Esophagus squamous epithelium (tissue), 5 donors: ENCODE results near the gene INPP4B. TPM values are rescaled to one million over a fixed set of nuclear protein-coding genes. Genes with fewer than 3 reads are reported as not detected.

Source experiments
- DNase-seq: peaks from one replicate; lab custom pipeline; 2025; lab: John Stamatoyannopoulos, UW
- H3K27ac ChIP-seq, 4 donors: fragments of 200-600 bp; sonication (generic); one replicate each; pipeline ENCODE4 v1.5.1; 2016 to 2019; ENCODE audit warnings: mild to moderate bottlenecking in 1 of 4
- H3K27me3 ChIP-seq, 4 donors: fragments of 200-600 bp; sonication (generic); 1 replicate in 3 of 4; 2 replicates in 1 of 4; pipeline versions ENCODE4 v1.5.1 to v1.6.0; 2017 to 2021; ENCODE audit warnings: antibody characterized with exemption in 1 of 4
- H3K36me3 ChIP-seq, 3 donors: fragments of 200-600 bp; sonication (generic); one replicate each; pipeline ENCODE4 v1.5.1; 2016 to 2019
- H3K4me1 ChIP-seq, 3 donors: fragments of 200-600 bp; sonication (generic); one replicate each; pipeline ENCODE4 v1.5.1; 2017 to 2019
- H3K4me3 ChIP-seq, 4 donors: fragments of 200-600 bp; sonication (generic); 1 replicate in 3 of 4; 2 replicates in 1 of 4; pipeline ENCODE4 v1.5.1; 2016 to 2019; ENCODE audit warnings: mild to moderate bottlenecking in 2 of 4, moderate library complexity in 1 of 4
- H3K9me3 ChIP-seq, 3 donors: fragments of 200-600 bp; sonication (generic); one replicate each; pipeline ENCODE4 v1.5.1; 2016 to 2019
- CTCF ChIP-seq, 6 experiments: fragments of 450-650 bp in 4 of 6; fragments of 200-600 bp in 2 of 6; sonication (generic) in 2 of 6; IDR thresholded peaks; one replicate each; pipeline ENCODE4 v1.5.1; 2016 to 2019; ENCODE audit warnings: antibody characterized with exemption in 6 of 6, mild to moderate bottlenecking in 4 of 6, moderate library complexity in 4 of 6
- POLR2A ChIP-seq, 4 donors: fragments of 450-650 bp; IDR thresholded peaks; one replicate each; pipeline ENCODE4 v1.6.1; 2017; ENCODE audit warnings: antibody characterized with exemption in 4 of 4, mild to moderate bottlenecking in 4 of 4, moderate library complexity in 3 of 4
- WGBS, 2 donors: methylation state at CpG; one replicate each; pipeline ENCODE4 v1.1.5; 2018; 5-methylcytosine and 5-hydroxymethylcytosine counted together
- intact Hi-C: fragments of 100-400 bp; cut with DNase I; formaldehyde crosslinking; loops from one replicate; pipeline ENCODE4 v1.15.0; 2022
- total RNA-seq, 4 donors: library from RNA; depleted of rRNA; stranded (reverse); fragments of >200 nt; gene quantifications; one replicate each; pipeline ENCODE4 v1.1.0, GENCODE V29; 2016
- donor health status: DM: yes; HTN: yes; CAD: no.

Gene INPP4B
- total RNA-seq, 4 donors from 2014 or later = 14.3 to 49.7 (median 21.3) TPM

GRCh38 chr4:142701017-142701416 lies 145.1 kb downstream of the INPP4B start:
- H3K36me3 ChIP-seq = no peaks in the 10 kb centered on the region
- H3K4me1 ChIP-seq = no peaks in the 10 kb centered on the region
- no peak for TF ChIP-seq CTCF (IDR thresholded peaks at IDR 0.05)
- no peak for TF ChIP-seq POLR2A (IDR thresholded peaks at IDR 0.05)
- DNase-seq = no peak
- H3K9me3 ChIP-seq = no peaks in the 10 kb centered on the region
- H3K4me3 ChIP-seq = no peak overlapping the region
- H3K27me3 ChIP-seq = no peaks in the 10 kb centered on the region
- intact Hi-C loops = no loop called here
- H3K27ac ChIP-seq = no peak overlapping the region

- intact Hi-C loops = no loop called here
- Histone ChIP-seq H3K4me3 (no peak overlapping the region), H3K27me3 (no peaks in the 10 kb centered on the region), H3K4me1 (no peaks in the 10 kb centered on the region), H3K36me3 (no peaks in the 10 kb centered on the region), H3K9me3 (no peaks in the 10 kb centered on the region), H3K27ac (no peak overlapping the region)
- DNase-seq = no peak
- TF ChIP-seq POLR2A (IDR thresholded peaks at IDR 0.05) = no peak
- no peak for TF ChIP-seq CTCF (IDR thresholded peaks at IDR 0.05)
Measured at GRCh38 chr4:142700531-142700930, 145.6 kb downstream of the INPP4B start.

GRCh38 chr4:142698552-142698951 lies 147.5 kb downstream of the INPP4B start:
- no peak overlapping the region for H3K4me3 ChIP-seq
- intact Hi-C loops = no loop called here
- no peak overlapping the region for H3K27ac ChIP-seq
- no peaks in the 10 kb centered on the region for H3K36me3 ChIP-seq
- no peak for DNase-seq
- 88 to 93% methylated on average over 1 of the region's 1 CpG for WGBS, 2 donors
- no peak for TF ChIP-seq POLR2A (IDR thresholded peaks at IDR 0.05)
- no peak for TF ChIP-seq CTCF (IDR thresholded peaks at IDR 0.05)
- H3K27me3 ChIP-seq = no peaks in the 10 kb centered on the region
- H3K4me1 ChIP-seq = no peaks in the 10 kb centered on the region
- no peaks in the 10 kb centered on the region for H3K9me3 ChIP-seq

- no peak overlapping the region for H3K4me3 ChIP-seq
- H3K27ac ChIP-seq = no peak overlapping the region
- no peaks in the 10 kb centered on the region for H3K9me3 ChIP-seq
- no peak for TF ChIP-seq POLR2A (IDR thresholded peaks at IDR 0.05)
- no peaks in the 10 kb centered on the region for H3K27me3 ChIP-seq
- H3K4me1 ChIP-seq = no peaks in the 10 kb centered on the region
- H3K36me3 ChIP-seq = no peaks in the 10 kb centered on the region
- intact Hi-C loops = no loop called here
- no peak for DNase-seq
- WGBS, 2 donors = 92 to 97% methylated on average over 1 of the region's 1 CpG
Measured at GRCh38 chr4:142697928-142698327, 148.2 kb downstream of the INPP4B start.

GRCh38 chr4:142697320-142697719 lies 148.8 kb downstream of the INPP4B start:
- no peak for TF ChIP-seq POLR2A (IDR thresholded peaks at IDR 0.05)
- TF ChIP-seq CTCF (IDR thresholded peaks at IDR 0.05) = no peak
- Histone ChIP-seq H3K4me3 (no peak overlapping the region), H3K9me3 (no peaks in the 10 kb centered on the region), H3K27ac (no peak overlapping the region), H3K4me1 (no peaks in the 10 kb centered on the region), H3K27me3 (no peaks in the 10 kb centered on the region), H3K36me3 (no peaks in the 10 kb centered on the region)
- DNase-seq = no peak
- intact Hi-C loops = no loop called here
- 38 to 47% methylated on average over 2 of the region's 2 CpGs for WGBS, 2 donors
